GM23338 (cell line): ENCODE results near the gene AP1B1. TPM values are rescaled to one million over a fixed set of nuclear protein-coding genes. Genes with fewer than 3 reads are reported as not detected.
"Not testable (repeated sequence)": the region's sequence is repeated elsewhere in the genome, so short reads cannot be mapped to it uniquely, and the experiment has no call there.

ENCODE experiments used
- ATAC-seq: fragments of 200-7000 bp; cut with Tn5 transposase; 3 replicates; pipeline ENCODE4 v1.9.1; 2020
- DNase-seq: peaks from one replicate; pipeline ENCODE4 v3.0.0-alpha.2; 2015; ENCODE audit warnings: low spot score
- H2AFZ ChIP-seq: fragments of 200-600 bp; sonication (generic); 2 replicates; pipeline ENCODE4 v1.8.0; 2016; ENCODE audit warnings: antibody characterized with exemption, mild to moderate bottlenecking, moderate library complexity
- H3F3A ChIP-seq: fragments of 200-600 bp; sonication (generic); replicated peaks from 2 replicates; pipeline ENCODE4 v1.8.0; 2017; ENCODE audit warnings: antibody characterized with exemption, mixed run types, low read depth
- H3K27ac ChIP-seq: fragments of 200-600 bp; sonication (generic); 2 replicates; pipeline ENCODE4 v1.6.1; 2016; ENCODE audit warnings: low read depth
- H3K27me3 ChIP-seq: fragments of 200-600 bp; sonication (generic); 2 replicates; pipeline ENCODE4 v1.8.0; 2016; ENCODE audit warnings: mild to moderate bottlenecking, mixed run types, moderate library complexity; ENCODE audit not compliant: insufficient read depth
- H3K36me3 ChIP-seq: fragments of 200-600 bp; sonication (generic); 2 replicates; pipeline ENCODE4 v1.8.0; 2016; ENCODE audit warnings: mild to moderate bottlenecking; ENCODE audit not compliant: insufficient read depth
- H3K4me1 ChIP-seq: fragments of 200-600 bp; sonication (generic); 2 replicates; pipeline ENCODE4 v1.8.0; 2016; ENCODE audit warnings: mild to moderate bottlenecking, moderate library complexity; ENCODE audit not compliant: insufficient read depth
- H3K4me2 ChIP-seq: fragments of 200-600 bp; sonication (generic); 2 replicates; pipeline ENCODE4 v1.7.1; 2017; ENCODE audit warnings: mixed run types
- H3K4me3 ChIP-seq: fragments of 200-600 bp; sonication (generic); 2 replicates; pipeline ENCODE4 v1.6.1; 2016; ENCODE audit warnings: mixed run types
- H3K79me2 ChIP-seq: fragments of 200-600 bp; sonication (generic); replicated peaks from 2 replicates; pipeline ENCODE4 v1.8.0; 2017; ENCODE audit warnings: mild to moderate bottlenecking; ENCODE audit not compliant: insufficient read depth
- H3K9me2 ChIP-seq: fragments of 200-600 bp; sonication (generic); 2 replicates; pipeline ENCODE4 v1.8.0; 2017; ENCODE audit not compliant: insufficient read depth
- H4K20me1 ChIP-seq: fragments of 200-600 bp; sonication (generic); replicated peaks from 2 replicates; pipeline ENCODE4 v1.8.0; 2017; ENCODE audit warnings: mild to moderate bottlenecking; ENCODE audit not compliant: insufficient read depth
- H3K27ac Mint-ChIP-seq: 2 replicates; pipeline ENCODE4 v1.8.0; 2020; ENCODE audit warnings: inconsistent platforms, mild to moderate bottlenecking, moderate library complexity, mixed read lengths
- H3K27me3 Mint-ChIP-seq: 3 replicates; pipeline ENCODE4 v1.8.0; 2022; ENCODE audit warnings: low read depth, mild to moderate bottlenecking, moderate library complexity, mixed read lengths, inconsistent platforms; ENCODE audit not compliant: insufficient read depth, poor library complexity
- H3K36me3 Mint-ChIP-seq: 3 replicates; pipeline ENCODE4 v1.8.0; 2021; ENCODE audit warnings: low read depth, mild to moderate bottlenecking, inconsistent platforms, moderate library complexity, mixed read lengths
- H3K4me1 Mint-ChIP-seq: 3 replicates; pipeline ENCODE4 v1.8.0; 2020; ENCODE audit warnings: mild to moderate bottlenecking, inconsistent platforms, mixed read lengths
- H3K4me3 Mint-ChIP-seq: 3 replicates; pipeline ENCODE4 v1.8.0; 2021; ENCODE audit warnings: moderate library complexity, mild to moderate bottlenecking, inconsistent platforms, mixed read lengths
- H3K9me3 Mint-ChIP-seq: 3 replicates; pipeline ENCODE4 v1.8.0; 2020; ENCODE audit warnings: moderate library complexity, mild to moderate bottlenecking, inconsistent platforms, mixed read lengths
- CTCF ChIP-seq, 2 experiments: fragments of 200-600 bp in 1 of 2; sonication (generic) in 1 of 2; conservative IDR thresholded peaks; 2 replicates each; pipeline versions ENCODE4 v1.5.1 to v1.6.1; 2016 to 2017; ENCODE audit warnings: antibody characterized with exemption in 2 of 2, low read depth in 2 of 2, mild to moderate bottlenecking in 2 of 2, moderate library complexity in 1 of 2
- polyA plus RNA-seq: library from polyadenylated mRNA; unstranded; fragments of >200 nt; fragmentation: Nextera tagmentation; extraction: Ambion mirVana; gene quantifications from 2 replicates; pipeline ENCODE4 v1.2.1, GENCODE V29; 2016
- total RNA-seq: library from RNA; depleted of rRNA; stranded (reverse); fragments of >200 nt; shearing (Covaris generic); gene quantifications from 2 replicates; pipeline ENCODE4 v1.2.3, GENCODE V29; 2014

AP1B1 gene
- total and polyA plus RNA-seq, 2 experiments from 2014 or later: 19.5 to 74.4 TPM

DNA sequence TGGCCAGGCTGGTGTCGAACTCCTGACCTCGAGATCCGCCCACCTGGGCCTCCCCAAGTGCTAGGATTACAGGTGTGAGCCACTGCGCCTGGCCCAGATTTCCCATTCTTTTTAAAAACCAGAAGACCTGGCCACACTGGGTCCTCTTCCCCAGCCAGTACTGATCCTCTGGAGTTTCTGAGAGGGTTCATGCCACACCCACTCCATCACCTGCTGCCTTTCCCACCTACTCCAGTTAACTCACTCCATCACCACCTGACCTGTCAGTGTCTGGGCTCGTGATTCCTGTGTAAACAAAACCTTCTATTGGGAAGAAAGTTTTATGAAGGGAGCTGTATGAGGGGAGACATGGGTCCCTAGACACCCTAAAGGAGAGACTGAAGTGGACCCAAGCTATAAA is 30.3 kb upstream of the AP1B1 start:
- not testable (repeated sequence) for DNase-seq, H3K9me2 ChIP-seq, H3K36me3 Mint-ChIP-seq, H3K9me3 Mint-ChIP-seq, H3K4me2 ChIP-seq, H3K4me3 Mint-ChIP-seq, H2AFZ ChIP-seq, H4K20me1 ChIP-seq, H3K27me3 ChIP-seq, ATAC-seq, H3K79me2 ChIP-seq, H3F3A ChIP-seq, H3K4me1 ChIP-seq, H3K27me3 Mint-ChIP-seq, H3K4me1 Mint-ChIP-seq, H3K4me3 ChIP-seq, H3K27ac Mint-ChIP-seq, H3K27ac ChIP-seq, H3K36me3 ChIP-seq

DNA sequence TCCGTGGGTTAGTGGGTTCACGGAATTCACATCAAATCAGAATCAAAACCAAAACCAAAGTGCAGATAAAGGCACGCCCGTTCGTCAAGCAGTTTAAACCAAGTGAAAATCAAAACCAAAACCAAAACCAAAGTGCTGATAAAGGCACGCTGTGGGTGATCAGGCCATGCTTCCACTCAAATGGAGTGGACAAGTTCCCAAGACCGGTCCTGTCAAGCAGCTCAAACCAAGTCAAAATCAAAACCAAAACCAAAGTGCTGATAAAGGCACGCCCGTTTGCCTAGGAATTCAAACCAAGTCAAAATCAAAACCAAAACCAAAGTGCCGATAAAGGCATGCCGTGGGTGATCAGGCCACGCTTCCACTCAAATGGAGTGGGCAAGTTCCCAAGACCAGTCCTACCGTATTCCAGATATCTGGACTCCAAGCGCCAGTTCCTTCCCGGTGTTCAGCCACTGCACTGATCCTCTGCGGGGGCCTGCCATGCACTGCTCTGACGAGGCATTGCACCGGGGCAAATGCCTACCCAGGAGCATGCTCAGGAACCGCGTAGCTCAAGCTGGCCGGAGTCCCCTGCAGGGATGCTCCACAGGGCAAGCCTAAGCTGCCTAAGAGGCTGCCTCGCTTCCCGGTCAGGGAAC is 26.7 kb upstream of the AP1B1 start:
- not testable (repeated sequence) for H3K9me3 Mint-ChIP-seq, H3K4me1 ChIP-seq, H3K4me3 ChIP-seq, H3K36me3 Mint-ChIP-seq, H3K27me3 Mint-ChIP-seq, H3K9me2 ChIP-seq, H3K27ac ChIP-seq, H3K4me1 Mint-ChIP-seq, H4K20me1 ChIP-seq, H3K4me3 Mint-ChIP-seq, DNase-seq, H3K79me2 ChIP-seq, H3F3A ChIP-seq, H3K27ac Mint-ChIP-seq, H3K4me2 ChIP-seq, H3K36me3 ChIP-seq, H3K27me3 ChIP-seq
- ATAC-seq: peak; percentile 78
- H2AFZ ChIP-seq: peak overlapping the region; percentile 69; the same call in 1 of the 2 replicates

DNA sequence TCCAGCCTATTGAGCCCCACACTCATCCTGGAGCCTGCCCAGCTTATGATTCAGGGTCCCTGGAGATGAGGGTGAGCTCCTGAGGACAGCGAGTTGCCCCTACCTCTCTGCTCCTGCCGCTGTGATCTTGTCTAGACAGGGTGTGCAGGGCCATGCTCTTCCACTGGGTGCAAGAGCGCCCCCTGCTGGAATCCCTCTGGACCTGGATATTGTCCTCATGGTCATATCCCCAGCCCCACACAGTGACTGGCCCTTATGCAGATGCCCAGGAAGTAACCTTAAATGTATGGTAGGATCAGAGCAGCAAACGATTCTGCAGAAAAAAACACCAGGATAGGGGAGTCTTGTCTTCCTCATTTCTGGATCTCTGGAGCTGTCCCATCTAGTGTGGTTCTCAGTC is 24.4 kb upstream of the AP1B1 start:
- H3K27me3 ChIP-seq, H4K20me1 ChIP-seq, H3K9me2 ChIP-seq, H3K79me2 ChIP-seq, H3K4me3 ChIP-seq, H3K36me3 Mint-ChIP-seq, H3K27ac Mint-ChIP-seq, H3K36me3 ChIP-seq, H3K4me1 ChIP-seq, H3K9me3 Mint-ChIP-seq, H3K4me1 Mint-ChIP-seq, H3K4me3 Mint-ChIP-seq, H3F3A ChIP-seq, H3K27me3 Mint-ChIP-seq, H2AFZ ChIP-seq, H3K27ac ChIP-seq, H3K4me2 ChIP-seq: not testable (repeated sequence)
- TF ChIP-seq CTCF (conservative IDR thresholded peaks at IDR 0.05; ENCODE audit: low read depth in 2 of 2): peak; percentile 60 to 63
- DNase-seq (peak; percentile 57), ATAC-seq (peak; percentile 98)

DNA sequence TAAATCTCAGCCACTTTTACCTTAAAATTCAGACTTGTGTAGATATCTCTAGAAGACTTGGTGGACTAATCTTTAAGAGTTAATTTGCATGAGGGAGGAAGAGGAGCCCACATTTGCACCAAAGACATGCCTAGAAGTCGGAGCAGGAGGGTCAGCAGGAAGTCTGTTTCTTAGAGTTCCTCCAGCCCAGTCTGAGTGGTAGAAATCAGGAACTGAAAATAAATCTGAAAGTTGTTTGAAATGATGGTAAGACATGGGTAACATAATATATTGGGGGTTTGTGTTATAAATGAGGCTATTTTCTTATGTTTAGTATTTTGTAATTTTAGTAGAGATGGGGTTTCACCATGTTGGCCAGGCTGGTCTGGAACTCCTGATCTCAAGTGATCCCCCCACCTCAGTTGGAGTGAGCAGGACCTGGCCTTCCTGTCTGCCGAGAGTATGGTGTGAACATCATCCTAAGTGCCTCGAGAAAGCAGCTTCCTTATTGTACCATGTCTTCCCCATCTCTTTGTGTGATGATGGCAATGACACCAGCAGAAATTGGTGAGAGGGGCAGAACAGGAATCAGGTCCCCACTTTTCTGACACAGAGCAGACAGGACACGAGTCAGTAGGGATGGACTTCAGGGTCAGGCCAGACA is 23.3 kb upstream of the AP1B1 start:
- not testable (repeated sequence) for H3K4me3 Mint-ChIP-seq, H3K79me2 ChIP-seq, ATAC-seq, H3K9me2 ChIP-seq, H3K36me3 Mint-ChIP-seq, H3K4me1 ChIP-seq, H4K20me1 ChIP-seq, H3K4me1 Mint-ChIP-seq, H3K9me3 Mint-ChIP-seq, H3K4me2 ChIP-seq, H3K27ac Mint-ChIP-seq, H2AFZ ChIP-seq, H3F3A ChIP-seq, H3K4me3 ChIP-seq, H3K36me3 ChIP-seq, H3K27me3 Mint-ChIP-seq, H3K27ac ChIP-seq, DNase-seq, H3K27me3 ChIP-seq
